ENCODE results near the gene CD3E.

The CD3E gene

GRCh38 chr11:118304568-118305248, at the start of gene CD3E:
TSS of gene CD3E (plus strand) at chr11:118304730. CDS start at chr11:118304953, 223 bp downstream.
- no peak for TF ChIP-seq CTCF (conservative IDR thresholded peaks at IDR 0.05)
- no peak within 1 kb of the TSS for H3K27ac ChIP-seq

GRCh38 chr11:118258410-118258809, 46.1 kb upstream of the CD3E start:
- no peak overlapping the region for H3K27ac ChIP-seq
- peak; percentile 66 for TF ChIP-seq CTCF (conservative IDR thresholded peaks at IDR 0.05)

GRCh38 chr11:118259138-118259537, 45.4 kb upstream of the CD3E start:
- H3K27ac ChIP-seq, result no peak overlapping the region
- no peak for TF ChIP-seq CTCF (conservative IDR thresholded peaks at IDR 0.05)

GRCh38 chr11:118260353-118260752, 44.2 kb upstream of the CD3E start:
- H3K27ac ChIP-seq, result no peak overlapping the region
- no peak for TF ChIP-seq CTCF (conservative IDR thresholded peaks at IDR 0.05)

GRCh38 chr11:118263112-118263511, 41.4 kb upstream of the CD3E start:
- TF ChIP-seq CTCF (conservative IDR thresholded peaks at IDR 0.05), result no peak
- peak overlapping the region; percentile 85 for H3K27ac ChIP-seq

- peak; percentile 31 for TF ChIP-seq CTCF (conservative IDR thresholded peaks at IDR 0.05)
- H3K27ac ChIP-seq, result peak within 1 kb of the TSS; percentile 85
Measured at GRCh38 chr11:118263695-118264568, 40.6 kb upstream of the CD3E start, which contains the start of gene MPZL2. TSS of gene MPZL2 (minus strand) at chr11:118264297. CDS start at chr11:118264153, 144 bp downstream.

Data from VCaP (cell line).